Measurements from ENCODE around the gene ADAM21.
"Not testable (repeated sequence)": the region's sequence is repeated elsewhere in the genome, so short reads cannot be mapped to it uniquely, and the experiment has no call there.

Gene ADAM21

DNA sequence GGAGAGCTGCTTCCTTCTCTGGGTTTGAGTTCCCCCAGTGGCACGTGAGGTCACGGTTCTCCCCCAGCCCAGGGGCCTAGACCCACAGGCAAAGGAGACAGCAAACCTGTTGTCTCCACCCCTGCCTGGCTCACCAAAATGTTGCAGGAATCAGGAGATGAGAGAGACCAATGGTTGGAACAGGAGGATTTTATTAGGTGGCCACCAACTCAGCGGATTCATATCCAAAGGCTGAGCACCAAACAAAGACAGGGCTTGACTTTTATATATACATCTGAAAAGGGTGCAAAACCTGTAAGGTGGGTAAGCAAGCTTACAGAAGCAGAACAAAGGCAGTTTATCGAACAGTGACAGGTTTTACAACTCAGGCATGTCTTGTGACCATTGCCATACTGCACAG lies 9.2 kb upstream of the ADAM21 start:
- Mint-ChIP-seq H3K27ac (no peak overlapping the region), H3K4me1 (no peaks in the 10 kb centered on the region), H3K36me3 (ENCODE audit: low read depth) (peaks cover 21% of the 10 kb centered on the region), H3K27me3 (ENCODE audit: low read depth) (no peaks in the 10 kb centered on the region), H3K9me3 (peaks cover 50% of the 10 kb centered on the region), H3K4me3 (no peak overlapping the region)
- TF ChIP-seq, protein P1, sequence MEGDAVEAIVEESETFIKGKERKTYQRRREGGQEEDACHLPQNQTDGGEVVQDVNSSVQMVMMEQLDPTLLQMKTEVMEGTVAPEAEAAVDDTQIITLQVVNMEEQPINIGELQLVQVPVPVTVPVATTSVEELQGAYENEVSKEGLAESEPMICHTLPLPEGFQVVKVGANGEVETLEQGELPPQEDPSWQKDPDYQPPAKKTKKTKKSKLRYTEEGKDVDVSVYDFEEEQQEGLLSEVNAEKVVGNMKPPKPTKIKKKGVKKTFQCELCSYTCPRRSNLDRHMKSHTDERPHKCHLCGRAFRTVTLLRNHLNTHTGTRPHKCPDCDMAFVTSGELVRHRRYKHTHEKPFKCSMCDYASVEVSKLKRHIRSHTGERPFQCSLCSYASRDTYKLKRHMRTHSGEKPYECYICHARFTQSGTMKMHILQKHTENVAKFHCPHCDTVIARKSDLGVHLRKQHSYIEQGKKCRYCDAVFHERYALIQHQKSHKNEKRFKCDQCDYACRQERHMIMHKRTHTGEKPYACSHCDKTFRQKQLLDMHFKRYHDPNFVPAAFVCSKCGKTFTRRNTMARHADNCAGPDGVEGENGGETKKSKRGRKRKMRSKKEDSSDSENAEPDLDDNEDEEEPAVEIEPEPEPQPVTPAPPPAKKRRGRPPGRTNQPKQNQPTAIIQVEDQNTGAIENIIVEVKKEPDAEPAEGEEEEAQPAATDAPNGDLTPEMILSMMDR (IDR thresholded peaks at IDR 0.05; ENCODE audit: unreplicated experiment in 3 of 3) = no peak

DNA sequence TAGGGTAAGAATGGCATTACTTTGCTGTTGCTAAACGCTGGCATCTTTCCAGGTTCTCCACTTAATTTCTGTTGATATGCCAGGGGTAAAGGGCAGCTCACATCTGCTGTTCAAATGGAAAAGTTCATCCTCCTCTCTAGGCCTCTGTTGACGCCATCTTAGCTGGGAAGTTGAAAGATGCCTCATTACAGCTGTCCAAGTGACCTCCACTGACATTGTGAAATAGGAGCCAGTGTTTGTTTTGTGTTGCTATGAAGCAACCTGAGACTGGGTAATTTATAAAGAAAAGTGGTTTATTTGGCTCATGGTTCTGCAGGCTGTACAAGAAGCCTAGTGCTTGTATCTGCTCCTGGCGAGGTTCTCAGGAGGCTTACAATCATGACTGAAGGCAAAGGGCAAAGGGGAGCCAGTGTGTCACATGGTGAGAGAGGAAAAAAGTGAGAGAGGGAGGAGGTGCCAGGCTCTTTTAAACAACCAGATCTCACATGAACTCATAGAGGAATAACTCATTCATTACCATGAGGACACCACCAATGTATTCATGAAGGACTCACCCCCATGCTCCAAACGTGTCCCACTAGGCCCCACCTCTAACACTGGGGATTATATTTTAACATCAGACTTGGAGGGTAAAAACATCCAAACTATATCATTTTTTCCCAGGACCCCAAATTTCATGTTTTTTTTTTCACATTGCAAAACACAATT lies 3.2 kb upstream of the ADAM21 start:
- Mint-ChIP-seq H3K4me3 (no peak overlapping the region), H3K4me1 (no peaks in the 10 kb centered on the region), H3K36me3 (ENCODE audit: low read depth) (peaks cover 11% of the 10 kb centered on the region), H3K27ac (no peak overlapping the region), H3K9me3 (peaks cover 18% of the 10 kb centered on the region), H3K27me3 (ENCODE audit: low read depth) (no peaks in the 10 kb centered on the region)
- TF ChIP-seq, protein P1 (IDR thresholded peaks at IDR 0.05; ENCODE audit: unreplicated experiment in 3 of 3) = no peak

DNA sequence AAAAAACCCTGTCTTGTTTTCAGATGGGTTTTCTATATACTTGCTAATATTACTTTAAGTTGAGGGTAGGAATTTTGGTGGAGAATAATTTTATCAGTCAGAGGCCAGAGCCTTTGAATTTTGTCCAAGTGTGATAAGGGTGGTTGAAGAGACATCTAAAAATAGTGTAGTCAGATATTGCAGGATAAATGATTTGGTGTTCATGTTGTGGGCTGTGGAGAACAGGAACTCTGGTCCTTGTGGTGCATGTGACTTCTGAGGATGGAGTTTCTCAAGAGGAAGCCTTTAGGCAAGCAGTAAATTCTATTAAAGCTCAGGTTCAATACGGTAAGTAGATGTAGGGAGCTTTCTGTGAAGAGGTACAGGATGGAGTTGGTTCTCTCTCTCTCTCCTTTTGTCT lies 2.8 kb downstream of the ADAM21 start:
- no peaks in the 10 kb centered on the region for H3K9me3 Mint-ChIP-seq
- H3K27me3 Mint-ChIP-seq (ENCODE audit: low read depth) = no peaks in the 10 kb centered on the region
- H3K27ac Mint-ChIP-seq = no peak overlapping the region
- TF ChIP-seq, protein P1 (IDR thresholded peaks at IDR 0.05; ENCODE audit: unreplicated experiment in 3 of 3) = no peak
- no peaks in the 10 kb centered on the region for H3K4me1 Mint-ChIP-seq
- no peak overlapping the region for H3K4me3 Mint-ChIP-seq
- H3K36me3 Mint-ChIP-seq (ENCODE audit: low read depth) = no peaks in the 10 kb centered on the region

DNA sequence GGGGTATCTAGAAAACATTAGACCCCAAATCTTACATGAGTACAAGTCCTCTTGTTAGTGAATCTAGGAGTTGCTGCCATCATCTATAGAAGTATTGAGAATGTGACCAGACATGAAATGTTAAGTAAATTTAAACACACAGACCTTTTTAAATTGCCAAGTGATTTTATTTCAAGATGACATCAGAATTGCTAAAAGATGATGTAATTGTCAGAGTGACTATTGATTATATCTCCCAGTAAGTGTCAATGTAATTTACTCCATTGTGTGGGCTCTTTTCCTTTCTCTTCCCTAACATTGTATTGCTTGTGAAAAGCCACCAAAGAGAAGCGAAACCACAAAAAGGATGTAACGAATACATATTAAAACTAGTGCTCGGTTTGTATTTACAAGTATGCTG lies 16.8 kb downstream of the ADAM21 start:
- H3K4me3 Mint-ChIP-seq = no peak overlapping the region
- H3K4me1 Mint-ChIP-seq = no peaks in the 10 kb centered on the region
- H3K27me3 Mint-ChIP-seq (ENCODE audit: low read depth) = no peaks in the 10 kb centered on the region
- H3K27ac Mint-ChIP-seq = no peak overlapping the region
- peaks cover 3% of the 10 kb centered on the region for H3K36me3 Mint-ChIP-seq (ENCODE audit: low read depth)
- no peaks in the 10 kb centered on the region for H3K9me3 Mint-ChIP-seq
- TF ChIP-seq, protein P1 (IDR thresholded peaks at IDR 0.05; ENCODE audit: unreplicated experiment in 3 of 3) = no peak

DNA sequence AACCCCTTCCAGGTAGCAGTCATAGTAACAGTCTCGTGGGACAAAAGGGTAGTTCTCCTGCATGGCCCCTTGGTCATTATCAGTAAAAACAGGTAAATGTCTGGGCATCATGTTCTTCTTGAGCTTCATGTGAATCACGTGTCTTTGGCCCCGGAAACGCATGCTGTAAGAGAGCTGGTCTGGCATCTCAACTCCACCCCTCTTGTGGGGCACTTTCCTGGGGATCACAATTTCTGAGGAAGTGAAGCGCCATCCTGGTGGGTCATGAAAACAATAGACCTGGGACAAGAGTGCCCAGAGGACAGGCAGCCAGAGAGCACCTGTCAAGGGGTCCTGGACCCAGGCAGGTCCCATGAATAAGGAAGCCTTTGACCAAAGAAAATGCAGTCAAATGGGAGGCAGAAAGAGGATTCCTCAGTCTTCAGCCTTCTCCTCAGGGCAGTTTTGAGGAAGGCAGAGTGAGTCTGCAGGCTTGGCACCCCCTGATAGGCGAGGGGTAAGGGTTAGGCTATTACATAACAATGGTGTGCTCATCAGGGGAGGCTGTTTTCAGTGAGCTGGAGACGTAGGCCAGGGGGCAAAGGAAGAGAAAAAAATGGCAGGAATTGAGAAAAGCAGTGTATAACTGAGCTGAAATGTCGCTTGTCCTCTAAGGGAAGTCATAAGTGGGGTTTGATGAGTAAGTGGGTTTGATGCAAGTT lies 19.0 kb downstream of the ADAM21 start:
- not testable (repeated sequence) for H3K9me3 Mint-ChIP-seq

DNA sequence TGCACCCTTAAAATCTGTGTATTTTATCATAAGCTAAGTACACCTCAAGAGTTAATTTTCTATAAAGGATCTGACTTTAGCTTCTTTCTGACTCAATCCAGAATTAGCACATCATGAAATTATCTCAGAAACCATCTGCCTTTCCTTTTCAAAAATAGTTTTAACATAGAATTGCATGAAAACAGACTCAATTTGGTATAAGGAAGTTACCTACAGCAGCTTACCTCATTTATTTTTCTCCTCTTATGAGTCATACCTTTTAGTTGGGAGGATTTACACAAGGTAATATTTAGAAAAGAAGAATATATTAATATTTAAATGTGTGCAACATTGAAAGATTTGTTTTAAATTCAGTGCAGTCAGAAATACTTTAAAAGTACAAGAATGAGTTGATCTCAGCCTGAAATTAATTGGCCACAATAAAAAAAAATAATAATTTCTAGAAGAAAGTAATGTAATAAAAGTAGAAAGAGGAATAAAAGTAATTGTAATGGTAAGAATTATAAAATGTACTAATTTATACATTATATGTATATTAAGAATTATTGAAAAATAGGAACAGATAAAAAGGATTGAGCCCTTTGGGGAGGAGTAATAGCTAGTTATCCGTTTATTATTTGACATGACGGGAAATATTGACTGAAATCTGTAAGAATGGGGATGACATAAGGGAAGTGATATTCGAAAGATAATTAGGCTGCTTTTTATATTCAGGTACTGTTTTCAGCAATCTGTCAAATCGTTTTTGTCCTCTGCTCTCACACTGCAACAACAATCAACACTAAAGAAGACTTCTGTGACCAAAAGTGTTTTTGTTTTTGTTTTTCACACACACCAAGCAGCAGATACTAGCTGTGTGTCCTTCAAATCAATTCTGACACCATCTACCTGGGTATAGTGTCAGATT lies 20.5 kb downstream of the ADAM21 start:
- Mint-ChIP-seq H3K27ac (no peak overlapping the region), H3K4me3 (no peak overlapping the region), H3K36me3 (ENCODE audit: low read depth) (peaks cover 12% of the 10 kb centered on the region), H3K27me3 (ENCODE audit: low read depth) (no peaks in the 10 kb centered on the region), H3K9me3 (peaks cover 13% of the 10 kb centered on the region), H3K4me1 (no peaks in the 10 kb centered on the region)
- TF ChIP-seq, protein P1 (IDR thresholded peaks at IDR 0.05; ENCODE audit: unreplicated experiment in 3 of 3) = no peak

More for the DNA sequence above, 19.0 kb downstream of the ADAM21 start:
- not testable (repeated sequence) for H3K36me3 Mint-ChIP-seq (ENCODE audit: low read depth); H3K4me3 Mint-ChIP-seq; H3K27ac Mint-ChIP-seq; H3K4me1 Mint-ChIP-seq; H3K27me3 Mint-ChIP-seq (ENCODE audit: low read depth)

Measured in nephron (organoid).